GM18505 (cell line): ENCODE measurements around the gene TTC39B.

Experiments used
- ATAC-seq: cut with Tn5 transposase; IDR thresholded peaks from one replicate; pipeline ENCODE4 v1.9.1; 2021; ENCODE audit not compliant: unreplicated experiment
- POLR2A ChIP-seq: IDR thresholded peaks from 4 replicates; pipeline ENCODE4 v1.6.1; 2011; ENCODE audit warnings: borderline replicate concordance; ENCODE audit not compliant: insufficient read depth, insufficient read length; ENCODE audit errors: extremely low read depth

TTC39B gene

GRCh38 chr9:15220658-15221318 is 86.2 kb downstream of the TTC39B start:
- ATAC-seq = no peak
- no peak for TF ChIP-seq POLR2A

- TF ChIP-seq POLR2A = no peak
These were observed 87.5 kb downstream of the TTC39B start for GRCh38 chr9:15219546-15219945.

GRCh38 chr9:15218994-15219393 is 88.0 kb downstream of the TTC39B start:
- ATAC-seq = no peak
- TF ChIP-seq POLR2A = no peak

More at GRCh38 chr9:15219546-15219945, 87.5 kb downstream of the TTC39B start:
- ATAC-seq = no peak

GRCh38 chr9:15213249-15213648 is 93.8 kb downstream of the TTC39B start:
- no peak for TF ChIP-seq POLR2A

GRCh38 chr9:15211815-15212495 is 95.1 kb downstream of the TTC39B start:
- no peak for TF ChIP-seq POLR2A
- ATAC-seq = peak; percentile 14

More at GRCh38 chr9:15213249-15213648, 93.8 kb downstream of the TTC39B start:
- no peak for ATAC-seq

GRCh38 chr9:15211160-15211814 is 95.7 kb downstream of the TTC39B start:
- ATAC-seq = peak; percentile 66
- no peak for TF ChIP-seq POLR2A

- TF ChIP-seq POLR2A = no peak
- ATAC-seq = no peak
These were observed 99.9 kb downstream of the TTC39B start for GRCh38 chr9:15206903-15207696.

- TF ChIP-seq POLR2A = no peak
- ATAC-seq = no peak
These were observed 101.2 kb downstream of the TTC39B start for GRCh38 chr9:15205632-15206420.

GRCh38 chr9:15203581-15203980 is 103.4 kb downstream of the TTC39B start:
- TF ChIP-seq POLR2A = no peak
- no peak for ATAC-seq

GRCh38 chr9:15200111-15200510 is 106.9 kb downstream of the TTC39B start:
- no peak for ATAC-seq
- no peak for TF ChIP-seq POLR2A

- no peak for ATAC-seq
- TF ChIP-seq POLR2A = no peak
These were observed 114.2 kb downstream of the TTC39B start for GRCh38 chr9:15192856-15193255.

GRCh38 chr9:15191378-15191777 is 115.6 kb downstream of the TTC39B start:
- peak; percentile 65 for ATAC-seq
- no peak for TF ChIP-seq POLR2A
